ENCODE measurements around the gene HDAC9. TPM values are rescaled to one million over a fixed set of nuclear protein-coding genes. Genes with fewer than 3 reads are reported as not detected.
A peak's percentile ranks its signal among the peaks of the same experiment; 100 is the strongest.
"Not testable (repeated sequence)": the region's sequence is repeated elsewhere in the genome, so short reads cannot be mapped to it uniquely, and the experiment has no call there.

Gene HDAC9
- total RNA-seq, 2 experiments from 2014 or later = 0.14 to 0.72 TPM

DNA sequence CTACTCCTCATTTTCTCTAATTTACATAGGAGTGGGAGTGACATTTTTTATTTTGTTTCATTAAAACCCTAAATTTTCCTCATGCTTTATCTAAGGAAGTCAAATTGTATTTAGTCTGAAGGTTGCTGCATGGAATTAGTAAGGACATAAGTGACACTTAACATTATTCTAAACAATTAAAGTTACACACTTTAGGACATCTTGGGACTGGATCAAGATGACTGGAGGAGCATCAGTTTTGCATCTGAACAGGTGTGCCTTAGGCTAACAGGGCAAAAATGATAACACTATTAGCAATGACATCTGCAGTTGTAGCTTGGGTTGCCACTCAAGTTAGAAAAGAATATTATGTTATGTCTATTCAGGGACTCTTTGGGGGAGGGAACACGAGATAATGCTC, 199.4 kb downstream of the HDAC9 start:
- no peaks in the 10 kb centered on the region for H3K4me1 Mint-ChIP-seq
- H3K27me3 Mint-ChIP-seq = no peaks in the 10 kb centered on the region
- no peaks in the 10 kb centered on the region for H3K36me3 Mint-ChIP-seq

GRCh38 chr7:18698258-18698734, 202.7 kb downstream of the HDAC9 start:
- no peak overlapping the region for H3K4me3 Mint-ChIP-seq
- no peak for DNase-seq
- no peaks in the 10 kb centered on the region for H3K9me3 Mint-ChIP-seq
- H3K4me1 Mint-ChIP-seq = no peaks in the 10 kb centered on the region
- H3K27me3 Mint-ChIP-seq = no peaks in the 10 kb centered on the region
- no peaks in the 10 kb centered on the region for H3K36me3 Mint-ChIP-seq
- no peak overlapping the region for H3K27ac Mint-ChIP-seq

More for the DNA sequence above, 199.4 kb downstream of the HDAC9 start:
- Mint-ChIP-seq H3K9me3 (no peaks in the 10 kb centered on the region), H3K4me3 (no peak overlapping the region), H3K27ac (no peak overlapping the region)
- DNase-seq = no peak

DNA sequence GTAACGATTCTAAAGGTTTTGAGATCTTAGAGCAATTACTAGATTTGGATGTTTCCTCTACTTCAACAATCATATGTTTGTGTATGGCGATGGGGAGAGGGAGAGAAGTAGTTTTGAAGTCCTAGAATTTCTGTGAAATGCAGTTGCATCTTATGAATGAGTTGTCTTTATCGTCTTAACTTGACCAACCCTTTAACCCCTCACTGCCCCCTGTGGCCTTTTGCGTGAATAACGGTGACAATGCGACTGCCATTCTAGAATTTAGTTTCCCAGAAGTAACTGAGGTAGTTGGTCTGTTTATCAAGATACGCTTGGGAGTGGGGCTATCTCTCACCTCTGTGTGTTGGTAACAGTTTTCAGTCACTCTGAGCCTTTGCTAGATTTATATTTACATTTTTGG, 204.6 kb downstream of the HDAC9 start:
- H3K36me3 Mint-ChIP-seq = no peaks in the 10 kb centered on the region
- no peaks in the 10 kb centered on the region for H3K9me3 Mint-ChIP-seq
- H3K27me3 Mint-ChIP-seq = no peaks in the 10 kb centered on the region
- DNase-seq = peak; percentile 3
- no peak overlapping the region for H3K27ac Mint-ChIP-seq
- H3K4me1 Mint-ChIP-seq = no peaks in the 10 kb centered on the region
- no peak overlapping the region for H3K4me3 Mint-ChIP-seq

GRCh38 chr7:18702071-18702829, 206.7 kb downstream of the HDAC9 start:
- Mint-ChIP-seq H3K27me3 (no peaks in the 10 kb centered on the region), H3K36me3 (no peaks in the 10 kb centered on the region), H3K4me3 (no peak overlapping the region), H3K4me1 (no peaks in the 10 kb centered on the region), H3K27ac (no peak overlapping the region), H3K9me3 (no peaks in the 10 kb centered on the region)
- DNase-seq = no peak

GRCh38 chr7:18703685-18704084, 208.1 kb downstream of the HDAC9 start:
- no peaks in the 10 kb centered on the region for H3K27me3 Mint-ChIP-seq
- no peak overlapping the region for H3K27ac Mint-ChIP-seq
- H3K9me3 Mint-ChIP-seq = no peaks in the 10 kb centered on the region
- DNase-seq = no peak
- no peak overlapping the region for H3K4me3 Mint-ChIP-seq
- no peaks in the 10 kb centered on the region for H3K36me3 Mint-ChIP-seq
- H3K4me1 Mint-ChIP-seq = no peaks in the 10 kb centered on the region

GRCh38 chr7:18706670-18707069, 211.1 kb downstream of the HDAC9 start:
- H3K36me3 Mint-ChIP-seq = no peaks in the 10 kb centered on the region
- DNase-seq = no peak
- H3K27ac Mint-ChIP-seq = no peak overlapping the region
- no peaks in the 10 kb centered on the region for H3K9me3 Mint-ChIP-seq
- H3K27me3 Mint-ChIP-seq = no peaks in the 10 kb centered on the region
- H3K4me1 Mint-ChIP-seq = no peaks in the 10 kb centered on the region
- no peak overlapping the region for H3K4me3 Mint-ChIP-seq

DNA sequence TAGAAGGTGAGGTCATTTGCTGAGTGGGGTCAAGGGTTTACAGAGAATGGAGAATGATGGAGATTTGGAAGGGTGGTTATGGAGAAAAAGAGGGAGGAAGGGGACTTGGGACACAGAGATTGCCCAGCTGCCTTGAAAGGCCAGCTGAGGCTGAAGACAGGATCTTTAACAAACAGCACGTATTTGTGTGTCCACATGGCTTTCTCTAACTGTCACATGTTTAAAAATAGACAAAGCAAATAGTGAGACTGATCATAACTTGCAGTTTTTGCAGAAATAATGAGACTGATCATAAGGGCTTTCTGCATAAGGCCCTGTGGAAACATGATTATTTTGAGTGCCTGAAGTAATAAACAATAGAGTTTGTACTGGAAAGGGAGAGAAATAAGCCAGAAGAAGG, 212.7 kb downstream of the HDAC9 start:
- no peaks in the 10 kb centered on the region for H3K27me3 Mint-ChIP-seq
- DNase-seq = no peak
- H3K27ac Mint-ChIP-seq = no peak overlapping the region
- H3K4me3 Mint-ChIP-seq = no peak overlapping the region
- H3K4me1 Mint-ChIP-seq = no peaks in the 10 kb centered on the region
- H3K36me3 Mint-ChIP-seq = no peaks in the 10 kb centered on the region
- H3K9me3 Mint-ChIP-seq = no peaks in the 10 kb centered on the region

DNA sequence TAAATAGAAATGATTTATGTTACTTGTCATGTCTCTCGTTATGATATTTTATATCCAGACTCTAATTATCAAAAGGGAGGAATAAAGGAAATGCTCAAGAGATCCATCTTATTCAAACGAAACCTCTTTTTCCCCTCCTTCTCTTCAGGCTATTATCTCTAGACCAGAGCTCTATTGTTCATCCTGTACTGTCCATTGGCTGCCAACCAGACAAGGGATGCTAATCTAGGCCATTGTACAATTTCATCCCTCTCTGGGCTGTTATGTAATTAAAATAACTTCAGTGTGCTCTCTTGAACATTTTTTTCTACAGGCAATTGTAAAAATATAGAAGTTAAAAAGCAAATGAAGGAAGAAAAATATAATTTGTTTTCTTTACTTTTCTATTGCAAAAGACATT, 220.4 kb downstream of the HDAC9 start:
- Mint-ChIP-seq H3K27me3 (no peaks in the 10 kb centered on the region), H3K4me3 (no peak overlapping the region), H3K4me1 (no peaks in the 10 kb centered on the region), H3K9me3 (no peaks in the 10 kb centered on the region), H3K36me3 (no peaks in the 10 kb centered on the region), H3K27ac (no peak overlapping the region)
- DNase-seq = no peak

- no peaks in the 10 kb centered on the region for H3K9me3 Mint-ChIP-seq
- no peaks in the 10 kb centered on the region for H3K4me1 Mint-ChIP-seq
- no peaks in the 10 kb centered on the region for H3K36me3 Mint-ChIP-seq
- no peak for DNase-seq
- no peak overlapping the region for H3K27ac Mint-ChIP-seq
- no peaks in the 10 kb centered on the region for H3K27me3 Mint-ChIP-seq
- H3K4me3 Mint-ChIP-seq = no peak overlapping the region
Measured at GRCh38 chr7:18721429-18721828, 225.9 kb downstream of the HDAC9 start.

- no peak overlapping the region for H3K27ac Mint-ChIP-seq
- H3K27me3 Mint-ChIP-seq = no peaks in the 10 kb centered on the region
- H3K4me1 Mint-ChIP-seq = no peaks in the 10 kb centered on the region
- H3K36me3 Mint-ChIP-seq = no peaks in the 10 kb centered on the region
- no peak for DNase-seq
- no peak overlapping the region for H3K4me3 Mint-ChIP-seq
- H3K9me3 Mint-ChIP-seq = no peaks in the 10 kb centered on the region
Measured at GRCh38 chr7:18724318-18724717, 228.8 kb downstream of the HDAC9 start.

GRCh38 chr7:18727115-18727870, 231.7 kb downstream of the HDAC9 start:
- no peak for DNase-seq
- no peaks in the 10 kb centered on the region for H3K9me3 Mint-ChIP-seq
- no peak overlapping the region for H3K4me3 Mint-ChIP-seq
- H3K4me1 Mint-ChIP-seq = no peaks in the 10 kb centered on the region
- H3K36me3 Mint-ChIP-seq = no peaks in the 10 kb centered on the region
- H3K27ac Mint-ChIP-seq = no peak overlapping the region
- H3K27me3 Mint-ChIP-seq = no peaks in the 10 kb centered on the region

GRCh38 chr7:18736012-18736411, 240.5 kb downstream of the HDAC9 start:
- not testable (repeated sequence) for DNase-seq, H3K27me3 Mint-ChIP-seq, H3K36me3 Mint-ChIP-seq, H3K4me1 Mint-ChIP-seq, H3K4me3 Mint-ChIP-seq, H3K27ac Mint-ChIP-seq, H3K9me3 Mint-ChIP-seq

GRCh38 chr7:18740579-18740988, 245.0 kb downstream of the HDAC9 start:
- no peaks in the 10 kb centered on the region for H3K9me3 Mint-ChIP-seq
- no peaks in the 10 kb centered on the region for H3K27me3 Mint-ChIP-seq
- no peaks in the 10 kb centered on the region for H3K36me3 Mint-ChIP-seq
- H3K4me3 Mint-ChIP-seq = no peak overlapping the region
- no peak overlapping the region for H3K27ac Mint-ChIP-seq
- no peaks in the 10 kb centered on the region for H3K4me1 Mint-ChIP-seq
- DNase-seq = no peak

GRCh38 chr7:18753972-18754610, 258.5 kb downstream of the HDAC9 start:
- Mint-ChIP-seq H3K4me1 (no peaks in the 10 kb centered on the region), H3K9me3 (no peaks in the 10 kb centered on the region), H3K4me3 (no peak overlapping the region), H3K27me3 (no peaks in the 10 kb centered on the region), H3K36me3 (no peaks in the 10 kb centered on the region), H3K27ac (no peak overlapping the region)
- no peak for DNase-seq

GRCh38 chr7:18754766-18755165, 259.2 kb downstream of the HDAC9 start:
- Mint-ChIP-seq H3K4me1 (no peaks in the 10 kb centered on the region), H3K27me3 (no peaks in the 10 kb centered on the region), H3K4me3 (no peak overlapping the region), H3K9me3 (no peaks in the 10 kb centered on the region), H3K27ac (no peak overlapping the region), H3K36me3 (no peaks in the 10 kb centered on the region)
- DNase-seq = no peak
